GM12892 (cell line): ENCODE data around the gene SMOC2.

Source experiments
- POLR2A ChIP-seq: IDR thresholded peaks from 2 replicates; pipeline ENCODE4 v1.6.1; 2011; ENCODE audit warnings: low read depth, low read length, control low read depth
- POLR2AphosphoS5 ChIP-seq: IDR thresholded peaks from 2 replicates; pipeline ENCODE4 v1.6.1; 2011; ENCODE audit warnings: low read depth, low read length, control low read depth

- no peak for TF ChIP-seq POLR2AphosphoS5
- TF ChIP-seq POLR2A: no peak
Measured at GRCh38 chr6:168559574-168560098, 118.7 kb downstream of the SMOC2 start.
